OCI-LY1 (cell line): ENCODE data around the gene GNAL.

Experiments used
- CTCF ChIP-seq: fragments of 200-600 bp; sonication (generic), shearing (Covaris generic); IDR thresholded peaks from 2 replicates; pipeline ENCODE4 v1.5.1; 2017; ENCODE audit warnings: mild to moderate bottlenecking, antibody characterized with exemption, low read length, moderate library complexity, mixed read lengths
- EZH2 ChIP-seq: fragments of 200-600 bp; sonication (generic), shearing (Covaris generic); IDR thresholded peaks from 2 replicates; pipeline ENCODE4 v1.8.0; 2017; ENCODE audit warnings: borderline replicate concordance, mixed run types, mild to moderate bottlenecking, antibody characterized with exemption, low read length, moderate library complexity, mixed read lengths

- no peak for TF ChIP-seq CTCF
- no peak for TF ChIP-seq EZH2
Measured at GRCh38 chr18:11882636-11883035, 193.6 kb downstream of the GNAL start.
